D341Med (cell line): ENCODE measurements around the gene TSC1.
A peak's percentile ranks its signal among the peaks of the same experiment; 100 is the strongest.

Experiments
- DNase-seq: peaks from one replicate; pipeline ENCODE4 v3.0.0; 2012; ENCODE audit warnings: low spot score

The TSC1 gene

GRCh38 chr9:132863096-132863495 lies 81.3 kb downstream of the TSC1 start:
- no peak for DNase-seq

- DNase-seq: no peak
Observed at GRCh38 chr9:132862533-132862932, 81.9 kb downstream of the TSC1 start.

- no peak for DNase-seq
Observed at GRCh38 chr9:132861666-132862065, 82.8 kb downstream of the TSC1 start.

DNA sequence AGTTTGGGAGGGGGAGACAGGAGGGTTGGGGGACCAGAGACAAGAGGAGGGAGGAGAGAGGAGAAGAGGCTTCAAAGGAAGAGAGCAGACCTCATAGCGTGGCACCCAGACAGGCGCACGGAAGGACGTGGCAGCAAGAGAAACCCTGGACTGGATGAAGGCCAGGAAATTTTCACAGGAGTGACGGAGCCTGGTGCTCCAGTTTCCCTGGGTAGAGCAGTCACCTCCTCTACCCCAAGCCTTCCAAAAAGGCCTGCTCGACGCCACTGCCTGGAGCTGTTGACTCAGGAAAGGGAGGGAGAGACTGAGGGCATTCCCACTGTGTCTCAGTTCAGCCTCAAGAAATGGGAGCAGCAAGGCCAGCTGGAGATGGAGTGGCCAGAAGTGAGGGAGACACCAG lies 85.7 kb downstream of the TSC1 start:
- no peak for DNase-seq

GRCh38 chr9:132857616-132858342 lies 86.6 kb downstream of the TSC1 start:
- peak; percentile 56 for DNase-seq

GRCh38 chr9:132857031-132857430 lies 87.4 kb downstream of the TSC1 start:
- DNase-seq: no peak

GRCh38 chr9:132855904-132856303 lies 88.5 kb downstream of the TSC1 start:
- no peak for DNase-seq

GRCh38 chr9:132854832-132855231 lies 89.6 kb downstream of the TSC1 start:
- DNase-seq: no peak

- DNase-seq: no peak
Observed at GRCh38 chr9:132853482-132853881, 90.9 kb downstream of the TSC1 start.

GRCh38 chr9:132849185-132849706 lies 95.2 kb downstream of the TSC1 start:
- no peak for DNase-seq

- no peak for DNase-seq
Observed at GRCh38 chr9:132846918-132847515, 97.4 kb downstream of the TSC1 start.

- DNase-seq: no peak
Observed at GRCh38 chr9:132846109-132846917, 98.1 kb downstream of the TSC1 start.

DNA sequence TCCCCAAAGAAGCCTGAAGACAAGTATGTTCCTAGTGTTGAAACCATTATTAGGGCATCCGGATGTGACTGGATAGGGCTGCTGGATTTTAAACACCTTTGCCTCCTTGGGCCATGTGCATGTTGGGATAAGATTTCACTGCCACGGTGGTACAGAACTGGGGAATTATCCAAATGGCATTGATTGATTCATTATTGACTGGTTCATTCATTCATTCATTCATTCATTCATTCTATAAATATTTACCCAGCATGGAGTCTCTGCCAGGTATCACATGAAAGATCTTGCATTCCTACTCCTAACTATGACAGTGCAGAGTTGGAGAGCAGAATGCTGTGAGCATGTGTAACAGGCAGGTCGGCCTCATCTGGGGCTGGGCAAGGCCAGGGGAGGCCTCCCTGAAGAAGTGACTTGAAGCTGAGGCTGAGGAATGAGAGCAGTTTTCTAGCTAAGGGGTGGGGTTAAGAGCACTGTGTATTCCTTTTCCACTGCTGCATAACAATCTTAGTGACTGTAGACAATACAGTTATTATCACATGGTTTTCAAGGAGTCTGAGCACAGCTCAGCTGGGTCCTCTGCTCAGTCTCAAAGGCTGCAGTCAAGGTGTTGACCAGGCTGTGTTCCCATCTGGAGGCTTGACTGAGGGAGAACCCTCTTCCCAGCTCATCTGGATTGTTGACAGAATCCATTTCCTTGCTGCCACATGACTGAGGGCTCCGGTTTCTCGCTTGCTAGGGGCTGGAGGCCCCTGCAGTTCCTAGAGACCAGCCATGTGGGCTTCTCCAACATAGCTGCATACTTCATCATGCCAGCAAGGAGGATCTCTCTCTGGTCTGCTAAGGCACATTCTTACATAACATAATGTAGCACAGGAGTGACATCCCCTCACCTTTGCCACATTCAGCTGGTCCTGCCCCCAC lies 102.0 kb downstream of the TSC1 start:
- no peak for DNase-seq
